Keratinocyte (primary cell): ENCODE results near the gene FAM13B. TPM values are rescaled to one million over a fixed set of nuclear protein-coding genes. Genes with fewer than 3 reads are reported as not detected.
"Not testable (repeated sequence)": the region's sequence is repeated elsewhere in the genome, so short reads cannot be mapped to it uniquely, and the experiment has no call there.

Experiments
- DNase-seq: peaks from one replicate; pipeline ENCODE4 v3.0.0-alpha.2; 2011; ENCODE audit warnings: low read depth, missing footprints, low spot score
- FAIRE-seq: peaks from 2 replicates; lab custom pipeline; 2011; peaks lifted over from hg19 to GRCh38; lab: Jason Lieb, UNC
- H2AFZ ChIP-seq: 2 replicates; pipeline ENCODE4 v1.6.0; 2012; ENCODE audit warnings: low read length, control low read depth, inconsistent platforms; ENCODE audit not compliant: control insufficient read depth
- H3K27ac ChIP-seq: 2 replicates; pipeline ENCODE4 v1.5.1; 2011; ENCODE audit warnings: low read length; ENCODE audit not compliant: control insufficient read depth, insufficient read depth
- H3K27me3 ChIP-seq: 3 replicates; pipeline ENCODE4 v1.6.0; 2011; ENCODE audit warnings: low read length; ENCODE audit not compliant: control insufficient read depth, insufficient read depth; ENCODE audit errors: extremely low read depth
- H3K36me3 ChIP-seq, 2 experiments: 2 replicates in 1 of 2; 3 replicates in 1 of 2; pipeline ENCODE4 v1.5.1; 2011; ENCODE audit warnings: low read length in 2 of 2, mild to moderate bottlenecking in 1 of 2; ENCODE audit not compliant: control insufficient read depth in 2 of 2, insufficient read depth in 2 of 2; ENCODE audit errors: extremely low read depth in 1 of 2
- H3K4me1 ChIP-seq: 3 replicates; pipeline ENCODE4 v1.5.1; 2011; ENCODE audit warnings: low read length; ENCODE audit not compliant: control insufficient read depth, insufficient read depth; ENCODE audit errors: extremely low read depth
- H3K4me2 ChIP-seq: 3 replicates; pipeline ENCODE4 v1.6.0; 2011; ENCODE audit warnings: low read depth, low read length; ENCODE audit not compliant: control insufficient read depth, insufficient read depth; ENCODE audit errors: extremely low read depth
- H3K4me3 ChIP-seq, 3 experiments: fragments of 200-600 bp in 1 of 3; sonication (generic) in 1 of 3; 2 replicates in 2 of 3; 3 replicates in 1 of 3; pipeline ENCODE4 v1.5.1; 2011 to 2016; ENCODE audit warnings: low read length in 3 of 3, mild to moderate bottlenecking in 3 of 3, control low read depth in 2 of 3, inconsistent platforms in 1 of 3, low read depth in 1 of 3, mixed read lengths in 1 of 3, mixed run types in 1 of 3, moderate library complexity in 1 of 3; ENCODE audit not compliant: control insufficient read depth in 2 of 3, insufficient read depth in 2 of 3; ENCODE audit errors: extremely low read depth in 1 of 3
- H3K79me2 ChIP-seq: 2 replicates; pipeline ENCODE4 v1.6.0; 2012; ENCODE audit warnings: low read length; ENCODE audit not compliant: control insufficient read depth, insufficient read depth
- H3K9ac ChIP-seq: 3 replicates; pipeline ENCODE4 v1.6.0; 2011; ENCODE audit warnings: low read length; ENCODE audit not compliant: control insufficient read depth, insufficient read depth; ENCODE audit errors: extremely low read depth
- H3K9me1 ChIP-seq: 3 replicates; pipeline ENCODE4 v1.6.0; 2011; ENCODE audit warnings: low read length; ENCODE audit not compliant: control insufficient read depth, insufficient read depth; ENCODE audit errors: extremely low read depth
- H3K9me3 ChIP-seq: 2 replicates; pipeline ENCODE4 v1.5.1; 2012; ENCODE audit warnings: low read depth, low read length; ENCODE audit not compliant: control insufficient read depth
- H4K20me1 ChIP-seq: 3 replicates; pipeline ENCODE4 v1.6.0; 2011; ENCODE audit warnings: low read length; ENCODE audit not compliant: control insufficient read depth, insufficient read depth; ENCODE audit errors: extremely low read depth
- CTCF ChIP-seq, 3 experiments: IDR thresholded peaks in 1 of 3; conservative IDR thresholded peaks in 1 of 3; optimal IDR thresholded peaks in 1 of 3; 2 replicates in 2 of 3; 3 replicates in 1 of 3; pipeline versions ENCODE3 to v1.5.1; 2011; ENCODE audit warnings: low read length in 3 of 3, mild to moderate bottlenecking in 3 of 3, moderate library complexity in 2 of 3, control low read depth in 1 of 3, inconsistent platforms in 1 of 3; ENCODE audit not compliant: insufficient read depth in 2 of 3; ENCODE audit errors: extremely low read depth in 1 of 3
- EZH2 ChIP-seq: IDR thresholded peaks from one replicate; pipeline ENCODE4 v1.6.1; 2012; ENCODE audit warnings: inconsistent platforms, mild to moderate bottlenecking, low read length, moderate library complexity
- dilution Hi-C: fragments of 300-500 bp; cut with MboI; formaldehyde crosslinking; loops from one replicate; pipeline ENCODE4 v1.7.0; 2020; ENCODE audit warnings: low sequenced_read_pairs; ENCODE audit not compliant: extremely low pct_ligation_motif_present
- polyA plus RNA-seq, 5 experiments: library from polyadenylated mRNA; depleted of rRNA in 3 of 5; stranded (reverse) in 3 of 5; stranded (forward) in 1 of 5; unstranded in 1 of 5; fragments of >200 nt; gene quantifications; 1 replicate in 1 of 5; 2 replicates in 3 of 5; 3 replicates in 1 of 5; pipeline versions ENCODE4 v1.2.1 to v1.2.3, GENCODE V29; 2011 to 2012; ENCODE audit warnings: missing spikeins in 2 of 5, low read depth in 1 of 5, low replicate concordance in 1 of 5

Gene FAM13B
- polyA plus RNA-seq, 1 donor (not counting 4 experiments of a cell fraction or from before 2014, with no cell fraction given), result 12.9 TPM

GRCh38 chr5:137989419-137989818 is 43.5 kb downstream of the FAM13B start:
- DNase-seq (no peak), FAIRE-seq (no peak)
- Histone ChIP-seq H4K20me1 (no peaks in the 10 kb centered on the region), H3K27me3 (no peaks in the 10 kb centered on the region), H3K9me1 (no peaks in the 10 kb centered on the region), H3K4me3 (no peak overlapping the region), H3K9me3 (no peaks in the 10 kb centered on the region), H3K4me2 (no peak overlapping the region), H3K4me1 (no peaks in the 10 kb centered on the region), H3K36me3 (no peaks in the 10 kb centered on the region), H3K79me2 (peaks cover 20% of the 10 kb centered on the region), H3K27ac (no peak overlapping the region), H3K9ac (no peak overlapping the region), H2AFZ (no peak overlapping the region)
- TF ChIP-seq CTCF (optimal IDR thresholded peaks at IDR 0.05 in 1 of 3, IDR thresholded peaks at IDR 0.05 in 1 of 3, conservative IDR thresholded peaks at IDR 0.05 in 1 of 3; ENCODE audit: extremely low read depth in 1 of 3, insufficient read depth in 2 of 3, low read length in 3 of 3), result no peak
- TF ChIP-seq EZH2, result no peak
- dilution Hi-C loops, result no loop called here

DNA sequence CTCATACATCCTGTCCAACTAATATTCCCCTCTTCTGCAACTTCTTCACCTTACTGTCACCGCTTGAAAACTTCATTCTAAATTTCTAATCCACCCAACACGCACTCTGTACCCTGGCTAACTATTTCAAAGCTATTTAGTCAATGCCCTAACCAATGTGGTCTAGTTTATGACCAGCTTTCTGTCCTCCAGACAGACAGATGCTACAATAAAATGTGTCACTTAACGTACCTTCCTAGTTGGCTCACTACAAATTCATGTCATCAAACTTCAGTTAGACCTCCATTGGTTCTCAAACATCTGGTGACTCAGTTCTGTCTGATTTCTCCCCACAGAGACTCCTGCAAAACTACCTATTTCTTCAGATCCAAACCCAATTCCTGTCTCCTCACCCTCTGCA is 57.7 kb downstream of the FAM13B start:
- dilution Hi-C loops, result no loop called here

GRCh38 chr5:137970384-137970783 is 62.5 kb downstream of the FAM13B start:
- H3K27me3 ChIP-seq, H3K27ac ChIP-seq, H3K9me3 ChIP-seq, H2AFZ ChIP-seq, H4K20me1 ChIP-seq, H3K9me1 ChIP-seq, H3K9ac ChIP-seq, H3K36me3 ChIP-seq, dilution Hi-C loops, H3K4me3 ChIP-seq, FAIRE-seq, H3K79me2 ChIP-seq, DNase-seq, H3K4me1 ChIP-seq, H3K4me2 ChIP-seq: not testable (repeated sequence)

More for the DNA sequence above, 57.7 kb downstream of the FAM13B start:
- H3K9me1 ChIP-seq, result no peaks in the 10 kb centered on the region
- H4K20me1 ChIP-seq, result no peaks in the 10 kb centered on the region
- no peak overlapping the region for H3K27ac ChIP-seq
- H3K4me3 ChIP-seq, result no peak overlapping the region
- no peak for FAIRE-seq
- peaks cover 0 to 3% of the 10 kb centered on the region in 2 experiments for H3K36me3 ChIP-seq
- no peaks in the 10 kb centered on the region for H3K4me1 ChIP-seq
- H3K79me2 ChIP-seq, result no peaks in the 10 kb centered on the region
- no peak overlapping the region for H2AFZ ChIP-seq
- H3K27me3 ChIP-seq, result no peaks in the 10 kb centered on the region
- no peak overlapping the region for H3K9ac ChIP-seq
- no peak overlapping the region for H3K4me2 ChIP-seq
- no peaks in the 10 kb centered on the region for H3K9me3 ChIP-seq
- DNase-seq, result no peak
- no peak for TF ChIP-seq CTCF (optimal IDR thresholded peaks at IDR 0.05 in 1 of 3, IDR thresholded peaks at IDR 0.05 in 1 of 3, conservative IDR thresholded peaks at IDR 0.05 in 1 of 3; ENCODE audit: extremely low read depth in 1 of 3, insufficient read depth in 2 of 3, low read length in 3 of 3)
- no peak for TF ChIP-seq EZH2
